HepG2 (cell line): ENCODE results near the gene MXRA8. TPM values are rescaled to one million over a fixed set of nuclear protein-coding genes. Genes with fewer than 3 reads are reported as not detected.
A peak's percentile ranks its signal among the peaks of the same experiment; 100 is the strongest.

Experiments
- CCDC6 ChIP-seq: sonication (generic); formaldehyde crosslinking; IDR thresholded peaks from 2 replicates; pipeline ENCODE4 v1.8.1; 2022; ENCODE audit warnings: mild to moderate bottlenecking, missing genetic modification reagents, moderate library complexity
- CREM ChIP-seq, 2 experiments: sonication (generic) in 1 of 2; formaldehyde crosslinking in 1 of 2; IDR thresholded peaks; 2 replicates each; pipeline versions ENCODE4 v1.4.0 to v1.6.1; 2016 to 2020; ENCODE audit warnings: antibody characterized with exemption in 1 of 2, mild to moderate bottlenecking in 1 of 2, missing genetic modification reagents in 1 of 2
- CSRNP2 ChIP-seq: sonication (generic); formaldehyde crosslinking; conservative IDR thresholded peaks from 2 replicates; pipeline ENCODE4 v1.8.0; 2022; ENCODE audit warnings: low read depth, missing genetic modification reagents
- FIP1L1 ChIP-seq: fragments of 200-400 bp; formaldehyde crosslinking; IDR thresholded peaks from 2 replicates; pipeline ENCODE4 v1.6.1; 2018; ENCODE audit warnings: low read depth, mild to moderate bottlenecking, low read length, moderate library complexity, borderline replicate concordance; ENCODE audit not compliant: insufficient read depth
- MIXL1 ChIP-seq: IDR thresholded peaks from 2 replicates; pipeline ENCODE4 v1.6.1; 2016
- NFYB ChIP-seq: sonication (generic); formaldehyde crosslinking; IDR thresholded peaks from 2 replicates; pipeline ENCODE4 v1.4.0; 2020; ENCODE audit warnings: missing genetic modification reagents
- REST ChIP-seq, 2 experiments: IDR thresholded peaks; 2 replicates each; pipeline ENCODE4 v1.6.1; 2011 to 2012; ENCODE audit warnings: low read length in 2 of 2, borderline replicate concordance in 1 of 2, low read depth in 1 of 2, mild to moderate bottlenecking in 1 of 2, moderate library complexity in 1 of 2
- SMAD9 ChIP-seq: sonication (generic); formaldehyde crosslinking; IDR thresholded peaks from 2 replicates; pipeline ENCODE4 v1.5.1; 2020; ENCODE audit warnings: mild to moderate bottlenecking, missing genetic modification reagents
- SOX13 ChIP-seq, 3 experiments: fragments of 450-650 bp in 1 of 3; sonication (generic) in 1 of 3; formaldehyde crosslinking in 1 of 3; IDR thresholded peaks in 2 of 3; conservative IDR thresholded peaks in 1 of 3; 2 replicates each; pipeline versions ENCODE4 v1.5.0 to v1.6.1; 2016 to 2020; ENCODE audit warnings: antibody characterized with exemption in 1 of 3, mild to moderate bottlenecking in 1 of 3, missing compliant biosample characterization in 1 of 3, missing genetic modification reagents in 1 of 3, moderate library complexity in 1 of 3
- STAG1 ChIP-seq: sonication (generic); formaldehyde crosslinking; IDR thresholded peaks from 2 replicates; pipeline ENCODE4 v1.4.0; 2020; ENCODE audit warnings: missing genetic modification reagents
- TRIM24 ChIP-seq: sonication (generic); formaldehyde crosslinking; IDR thresholded peaks from 2 replicates; pipeline ENCODE4 v1.8.0; 2022; ENCODE audit warnings: mild to moderate bottlenecking, missing genetic modification reagents
- ZBTB21 ChIP-seq: sonication (generic); formaldehyde crosslinking; IDR thresholded peaks from 2 replicates; pipeline ENCODE4 v1.4.0; 2020; ENCODE audit warnings: missing genetic modification reagents
- ZBTB46 ChIP-seq: sonication (generic); formaldehyde crosslinking; IDR thresholded peaks from 2 replicates; pipeline ENCODE4 v1.4.0; 2020; ENCODE audit warnings: mild to moderate bottlenecking, missing genetic modification reagents, borderline replicate concordance
- ZC3H4 ChIP-seq: sonication (generic); formaldehyde crosslinking; IDR thresholded peaks from 2 replicates; pipeline ENCODE4 v1.4.0; 2020; ENCODE audit warnings: missing genetic modification reagents, borderline replicate concordance
- ZFX ChIP-seq: sonication (generic); formaldehyde crosslinking; IDR thresholded peaks from 2 replicates; pipeline ENCODE4 v1.4.0; 2020; ENCODE audit warnings: mild to moderate bottlenecking, low read depth, missing genetic modification reagents, moderate library complexity
- ZNF180 ChIP-seq: sonication (generic); formaldehyde crosslinking; IDR thresholded peaks from 2 replicates; pipeline ENCODE4 v1.4.0; 2020; ENCODE audit warnings: low read depth, missing genetic modification reagents, borderline replicate concordance
- ZNF326 ChIP-seq: sonication (generic); formaldehyde crosslinking; IDR thresholded peaks from 2 replicates; pipeline ENCODE4 v1.4.0; 2020; ENCODE audit warnings: missing genetic modification reagents, borderline replicate concordance
- ZNF720 ChIP-seq: sonication (generic); formaldehyde crosslinking; IDR thresholded peaks from 2 replicates; pipeline ENCODE4 v1.4.0; 2020; ENCODE audit warnings: missing genetic modification reagents
- ZSCAN12 ChIP-seq: sonication (generic); formaldehyde crosslinking; IDR thresholded peaks from 2 replicates; pipeline ENCODE4 v1.9.0; 2021; ENCODE audit warnings: mild to moderate bottlenecking, missing genetic modification reagents
- polyA plus RNA-seq, 8 experiments: library from polyadenylated mRNA; depleted of rRNA in 3 of 8; stranded (reverse) in 7 of 8; unstranded in 1 of 8; fragments of >200 nt; fragmentation: Illumina TruSeq in 4 of 8; extraction: Trizol in 4 of 8; gene quantifications; 2 replicates each; pipeline versions ENCODE4 v1.2.1 to v1.2.3, GENCODE V29; 2011 to 2016; ENCODE audit warnings: low read depth in 4 of 8, missing spikeins in 1 of 8, mixed read lengths in 1 of 8; ENCODE audit not compliant: insufficient read depth in 1 of 8
- total RNA-seq, 5 experiments: library from RNA; depleted of rRNA; stranded (reverse); fragments of >200 nt; fragmentation: Illumina TruSeq; extraction: Trizol; gene quantifications; 2 replicates each; pipeline ENCODE4 v1.2.3, GENCODE V29; 2016; ENCODE audit warnings: low read depth in 1 of 5
- TF ChIP-seq, protein P1 (sequence below): sonication (generic); formaldehyde crosslinking; IDR thresholded peaks from 2 replicates; pipeline ENCODE4 v1.4.0; 2020; ENCODE audit warnings: mild to moderate bottlenecking, missing genetic modification reagents
- TF ChIP-seq, protein P2 (sequence below): sonication (generic); formaldehyde crosslinking; IDR thresholded peaks from 2 replicates; pipeline ENCODE4 v1.8.0; 2022; ENCODE audit warnings: missing genetic modification reagents, low read depth, mild to moderate bottlenecking, borderline replicate concordance

The MXRA8 gene
- total and polyA plus RNA-seq, 2 of the 13 experiments (the other 11 are each of a cell fraction or from before 2014, with no cell fraction given): 19.8 to 44.8 TPM

- TF ChIP-seq, protein P1, sequence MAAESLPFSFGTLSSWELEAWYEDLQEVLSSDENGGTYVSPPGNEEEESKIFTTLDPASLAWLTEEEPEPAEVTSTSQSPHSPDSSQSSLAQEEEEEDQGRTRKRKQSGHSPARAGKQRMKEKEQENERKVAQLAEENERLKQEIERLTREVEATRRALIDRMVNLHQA: no peak
- TF ChIP-seq CCDC6: no peak
- no peak for TF ChIP-seq ZNF720 (CRISPR knock-in tag)
- no peak for TF ChIP-seq REST (IDR thresholded peaks at IDR 0.05; ENCODE audit: borderline replicate concordance in 1 of 2, low read depth in 1 of 2, low read length in 2 of 2)
- no peak for TF ChIP-seq CSRNP2 (CRISPR knock-in tag)
- TF ChIP-seq ZNF326 (CRISPR knock-in tag): no peak
- no peak for TF ChIP-seq ZNF180 (CRISPR knock-in tag)
- TF ChIP-seq SMAD9 (CRISPR knock-in tag): no peak
- TF ChIP-seq, protein P2, sequence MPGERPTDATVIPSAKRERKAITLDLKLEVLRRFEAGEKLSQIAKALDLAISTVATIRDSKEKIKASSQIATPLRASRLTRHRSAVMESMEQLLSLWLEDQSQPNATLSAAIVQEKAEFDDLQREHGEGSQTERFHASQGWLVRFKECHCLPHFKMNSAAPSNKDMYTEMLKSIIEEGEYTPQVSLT (CRISPR knock-in tag): no peak
- peak; percentile 84 for TF ChIP-seq SOX13 (IDR thresholded peaks at IDR 0.05)
- TF ChIP-seq SOX13 (CRISPR knock-in tag; conservative IDR thresholded peaks at IDR 0.05 in 1 of 2, IDR thresholded peaks at IDR 0.05 in 1 of 2): peak in 1 of 2 experiments; percentile 98; a peak in 2 of 4 replicates
- no peak for TF ChIP-seq FIP1L1
- TF ChIP-seq MIXL1 (CRISPR knock-in tag): no peak
- TF ChIP-seq ZC3H4 (CRISPR knock-in tag): peak; percentile 80; the same call in 1 of the 2 replicates
- TF ChIP-seq ZFX: peak; percentile 95
- TF ChIP-seq ZBTB21 (CRISPR knock-in tag): no peak
- TF ChIP-seq TRIM24 (CRISPR knock-in tag): no peak
- TF ChIP-seq ZBTB46 (CRISPR knock-in tag): no peak
- no peak for TF ChIP-seq STAG1 (CRISPR knock-in tag)
- no peak for TF ChIP-seq NFYB (CRISPR knock-in tag)
- TF ChIP-seq CREM (IDR thresholded peaks at IDR 0.05): 0 out of 2 replicates have a peak, but pooled peaks have one; percentile 46
- TF ChIP-seq CREM (CRISPR knock-in tag; IDR thresholded peaks at IDR 0.05): no peak
- no peak for TF ChIP-seq ZSCAN12 (CRISPR knock-in tag)
These were observed 1.5 kb upstream of the MXRA8 start (continued) for GRCh38 chr1:1359664-1360468.
